ENCODE measurements around the gene TMEM39B. TPM values are rescaled to one million over a fixed set of nuclear protein-coding genes. Genes with fewer than 3 reads are reported as not detected.

The TMEM39B gene
- polyA plus RNA-seq, 1 donor from 2014 or later: 18.1 TPM

DNA sequence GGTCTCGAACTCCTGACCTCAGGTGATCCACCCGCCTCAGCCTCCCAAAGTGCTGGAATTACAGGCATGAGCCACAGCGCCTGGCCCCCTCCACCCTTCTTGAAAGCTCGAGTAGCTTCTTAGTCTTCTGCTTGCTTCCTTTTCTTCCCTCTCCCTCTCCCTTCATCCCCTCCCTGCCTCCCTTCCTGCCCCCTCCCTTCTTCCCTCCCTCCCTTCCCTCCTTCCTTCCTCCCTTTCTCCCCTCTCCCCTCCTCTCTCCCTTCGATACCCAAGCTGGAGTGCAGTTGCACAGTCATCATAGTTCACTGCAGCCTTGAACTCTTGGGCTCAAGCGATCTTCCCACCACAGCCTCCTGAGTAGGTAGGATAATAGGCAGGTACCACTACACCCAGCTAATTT, 47.2 kb upstream of the TMEM39B start:
- H3K4me2 ChIP-seq (ENCODE audit: low read length): no peak overlapping the region
- peaks cover 95% of the 10 kb centered on the region for H3K79me2 ChIP-seq (replicated peaks; ENCODE audit: insufficient read depth, low read length)
- H3K27ac ChIP-seq (ENCODE audit: low read length): no peak overlapping the region
- no peaks in the 10 kb centered on the region for H3K27me3 ChIP-seq (ENCODE audit: insufficient read depth, low read depth, low read length)
- H3K9me2 ChIP-seq (ENCODE audit: insufficient read depth, low read length): no peaks in the 10 kb centered on the region
- no peaks in the 10 kb centered on the region for H3K36me3 ChIP-seq (ENCODE audit: insufficient read depth, low read length)
- H3K9ac ChIP-seq (ENCODE audit: low read length): no peak overlapping the region
- H3K9me3 ChIP-seq (ENCODE audit: low read length): no peaks in the 10 kb centered on the region
- no peak for TF ChIP-seq SMC3 (conservative IDR thresholded peaks at IDR 0.05; ENCODE audit: poor library complexity)
- no peak for TF ChIP-seq POLR2AphosphoS5 (IDR thresholded peaks at IDR 0.05)
- no peak for TF ChIP-seq TAF1 (IDR thresholded peaks at IDR 0.05; ENCODE audit: low read depth)
- TF ChIP-seq, protein P1, sequence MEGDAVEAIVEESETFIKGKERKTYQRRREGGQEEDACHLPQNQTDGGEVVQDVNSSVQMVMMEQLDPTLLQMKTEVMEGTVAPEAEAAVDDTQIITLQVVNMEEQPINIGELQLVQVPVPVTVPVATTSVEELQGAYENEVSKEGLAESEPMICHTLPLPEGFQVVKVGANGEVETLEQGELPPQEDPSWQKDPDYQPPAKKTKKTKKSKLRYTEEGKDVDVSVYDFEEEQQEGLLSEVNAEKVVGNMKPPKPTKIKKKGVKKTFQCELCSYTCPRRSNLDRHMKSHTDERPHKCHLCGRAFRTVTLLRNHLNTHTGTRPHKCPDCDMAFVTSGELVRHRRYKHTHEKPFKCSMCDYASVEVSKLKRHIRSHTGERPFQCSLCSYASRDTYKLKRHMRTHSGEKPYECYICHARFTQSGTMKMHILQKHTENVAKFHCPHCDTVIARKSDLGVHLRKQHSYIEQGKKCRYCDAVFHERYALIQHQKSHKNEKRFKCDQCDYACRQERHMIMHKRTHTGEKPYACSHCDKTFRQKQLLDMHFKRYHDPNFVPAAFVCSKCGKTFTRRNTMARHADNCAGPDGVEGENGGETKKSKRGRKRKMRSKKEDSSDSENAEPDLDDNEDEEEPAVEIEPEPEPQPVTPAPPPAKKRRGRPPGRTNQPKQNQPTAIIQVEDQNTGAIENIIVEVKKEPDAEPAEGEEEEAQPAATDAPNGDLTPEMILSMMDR (IDR thresholded peaks at IDR 0.05; ENCODE audit: poor library complexity, severe bottlenecking): no peak
- TF ChIP-seq EZH2 (IDR thresholded peaks at IDR 0.05; ENCODE audit: borderline replicate concordance, insufficient read depth, low read length, poor library complexity, severe bottlenecking): no peak
- TF ChIP-seq RAD21 (conservative IDR thresholded peaks at IDR 0.05): no peak
- no peak for TF ChIP-seq EP300 (conservative IDR thresholded peaks at IDR 0.05; ENCODE audit: poor library complexity, severe bottlenecking)
- no peak for TF ChIP-seq MXI1 (conservative IDR thresholded peaks at IDR 0.05; ENCODE audit: poor library complexity, severe bottlenecking)
- TF ChIP-seq, protein P2, sequence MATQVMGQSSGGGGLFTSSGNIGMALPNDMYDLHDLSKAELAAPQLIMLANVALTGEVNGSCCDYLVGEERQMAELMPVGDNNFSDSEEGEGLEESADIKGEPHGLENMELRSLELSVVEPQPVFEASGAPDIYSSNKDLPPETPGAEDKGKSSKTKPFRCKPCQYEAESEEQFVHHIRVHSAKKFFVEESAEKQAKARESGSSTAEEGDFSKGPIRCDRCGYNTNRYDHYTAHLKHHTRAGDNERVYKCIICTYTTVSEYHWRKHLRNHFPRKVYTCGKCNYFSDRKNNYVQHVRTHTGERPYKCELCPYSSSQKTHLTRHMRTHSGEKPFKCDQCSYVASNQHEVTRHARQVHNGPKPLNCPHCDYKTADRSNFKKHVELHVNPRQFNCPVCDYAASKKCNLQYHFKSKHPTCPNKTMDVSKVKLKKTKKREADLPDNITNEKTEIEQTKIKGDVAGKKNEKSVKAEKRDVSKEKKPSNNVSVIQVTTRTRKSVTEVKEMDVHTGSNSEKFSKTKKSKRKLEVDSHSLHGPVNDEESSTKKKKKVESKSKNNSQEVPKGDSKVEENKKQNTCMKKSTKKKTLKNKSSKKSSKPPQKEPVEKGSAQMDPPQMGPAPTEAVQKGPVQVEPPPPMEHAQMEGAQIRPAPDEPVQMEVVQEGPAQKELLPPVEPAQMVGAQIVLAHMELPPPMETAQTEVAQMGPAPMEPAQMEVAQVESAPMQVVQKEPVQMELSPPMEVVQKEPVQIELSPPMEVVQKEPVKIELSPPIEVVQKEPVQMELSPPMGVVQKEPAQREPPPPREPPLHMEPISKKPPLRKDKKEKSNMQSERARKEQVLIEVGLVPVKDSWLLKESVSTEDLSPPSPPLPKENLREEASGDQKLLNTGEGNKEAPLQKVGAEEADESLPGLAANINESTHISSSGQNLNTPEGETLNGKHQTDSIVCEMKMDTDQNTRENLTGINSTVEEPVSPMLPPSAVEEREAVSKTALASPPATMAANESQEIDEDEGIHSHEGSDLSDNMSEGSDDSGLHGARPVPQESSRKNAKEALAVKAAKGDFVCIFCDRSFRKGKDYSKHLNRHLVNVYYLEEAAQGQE (IDR thresholded peaks at IDR 0.05; ENCODE audit: borderline replicate concordance): no peak
- H4K20me1 ChIP-seq (ENCODE audit: insufficient read depth): peaks cover 69% of the 10 kb centered on the region
- no peak overlapping the region for H3K4me3 ChIP-seq (ENCODE audit: low read length)
- H3F3A ChIP-seq (ENCODE audit: insufficient read depth, low read length, poor library complexity, severe bottlenecking): no peaks in the 10 kb centered on the region
- H2AFZ ChIP-seq (ENCODE audit: low read depth, low read length): no peak overlapping the region

DNA sequence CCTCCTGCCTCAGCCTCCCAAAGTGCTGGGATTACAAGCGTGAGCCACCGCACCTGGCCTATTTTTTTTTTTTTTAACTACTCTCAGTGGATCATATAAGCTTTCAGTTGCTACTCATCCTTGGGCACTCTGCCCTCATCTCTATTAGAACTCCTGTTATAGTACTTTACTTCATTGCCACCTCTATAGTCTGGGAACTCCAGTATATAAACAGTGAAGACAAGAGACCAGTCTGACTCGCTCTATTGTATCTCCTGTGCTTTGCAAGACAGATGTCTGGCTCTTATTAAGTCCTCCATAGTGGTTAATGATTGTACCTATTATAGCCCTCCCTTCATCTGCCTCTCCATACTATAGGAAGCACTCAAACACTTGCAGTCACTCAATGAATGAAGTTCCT, 44.0 kb upstream of the TMEM39B start:
- H3K79me2 ChIP-seq (replicated peaks; ENCODE audit: insufficient read depth, low read length): peaks cover 95% of the 10 kb centered on the region
- peaks cover 7% of the 10 kb centered on the region for H3K36me3 ChIP-seq (ENCODE audit: insufficient read depth, low read length)
- H2AFZ ChIP-seq (ENCODE audit: low read depth, low read length): no peak overlapping the region

More for the DNA sequence above, 44.0 kb upstream of the TMEM39B start:
- TF ChIP-seq SMC3 (conservative IDR thresholded peaks at IDR 0.05; ENCODE audit: poor library complexity) (no peak), EZH2 (IDR thresholded peaks at IDR 0.05; ENCODE audit: borderline replicate concordance, insufficient read depth, low read length, poor library complexity, severe bottlenecking) (no peak), EP300 (conservative IDR thresholded peaks at IDR 0.05; ENCODE audit: poor library complexity, severe bottlenecking) (no peak), RAD21 (conservative IDR thresholded peaks at IDR 0.05) (no peak), MXI1 (conservative IDR thresholded peaks at IDR 0.05; ENCODE audit: poor library complexity, severe bottlenecking) (no peak), TAF1 (IDR thresholded peaks at IDR 0.05; ENCODE audit: low read depth) (no peak), POLR2AphosphoS5 (IDR thresholded peaks at IDR 0.05) (no peak)
- TF ChIP-seq, protein P1 (IDR thresholded peaks at IDR 0.05; ENCODE audit: poor library complexity, severe bottlenecking): no peak
- TF ChIP-seq, protein P2 (IDR thresholded peaks at IDR 0.05; ENCODE audit: borderline replicate concordance): no peak
- Histone ChIP-seq H3K9me3 (ENCODE audit: low read length) (no peaks in the 10 kb centered on the region), H3K27ac (ENCODE audit: low read length) (no peak overlapping the region), H3K9me2 (ENCODE audit: insufficient read depth, low read length) (no peaks in the 10 kb centered on the region), H3K4me3 (ENCODE audit: low read length) (no peak overlapping the region), H4K20me1 (ENCODE audit: insufficient read depth) (peaks cover 79% of the 10 kb centered on the region), H3K4me2 (ENCODE audit: low read length) (no peak overlapping the region), H3K9ac (ENCODE audit: low read length) (no peak overlapping the region), H3F3A (ENCODE audit: insufficient read depth, low read length, poor library complexity, severe bottlenecking) (no peaks in the 10 kb centered on the region), H3K27me3 (ENCODE audit: insufficient read depth, low read depth, low read length) (no peaks in the 10 kb centered on the region)
